OCI-LY1 (cell line): ENCODE measurements around the gene VWA5B1.

Experiments
- EZH2 ChIP-seq: fragments of 200-600 bp; sonication (generic), shearing (Covaris generic); IDR thresholded peaks from 2 replicates; pipeline ENCODE4 v1.8.0; 2017; ENCODE audit warnings: borderline replicate concordance, mixed run types, mild to moderate bottlenecking, antibody characterized with exemption, low read length, moderate library complexity, mixed read lengths
- TF ChIP-seq, protein P1 (sequence below): fragments of 200-600 bp; sonication (generic), shearing (Covaris generic); IDR thresholded peaks from 2 replicates; pipeline ENCODE4 v1.5.1; 2017; ENCODE audit warnings: mild to moderate bottlenecking, antibody characterized with exemption, low read length, moderate library complexity, mixed read lengths

GRCh38 chr1:20322081-20322824 is 31.6 kb downstream of the VWA5B1 start:
- TF ChIP-seq, protein P1, sequence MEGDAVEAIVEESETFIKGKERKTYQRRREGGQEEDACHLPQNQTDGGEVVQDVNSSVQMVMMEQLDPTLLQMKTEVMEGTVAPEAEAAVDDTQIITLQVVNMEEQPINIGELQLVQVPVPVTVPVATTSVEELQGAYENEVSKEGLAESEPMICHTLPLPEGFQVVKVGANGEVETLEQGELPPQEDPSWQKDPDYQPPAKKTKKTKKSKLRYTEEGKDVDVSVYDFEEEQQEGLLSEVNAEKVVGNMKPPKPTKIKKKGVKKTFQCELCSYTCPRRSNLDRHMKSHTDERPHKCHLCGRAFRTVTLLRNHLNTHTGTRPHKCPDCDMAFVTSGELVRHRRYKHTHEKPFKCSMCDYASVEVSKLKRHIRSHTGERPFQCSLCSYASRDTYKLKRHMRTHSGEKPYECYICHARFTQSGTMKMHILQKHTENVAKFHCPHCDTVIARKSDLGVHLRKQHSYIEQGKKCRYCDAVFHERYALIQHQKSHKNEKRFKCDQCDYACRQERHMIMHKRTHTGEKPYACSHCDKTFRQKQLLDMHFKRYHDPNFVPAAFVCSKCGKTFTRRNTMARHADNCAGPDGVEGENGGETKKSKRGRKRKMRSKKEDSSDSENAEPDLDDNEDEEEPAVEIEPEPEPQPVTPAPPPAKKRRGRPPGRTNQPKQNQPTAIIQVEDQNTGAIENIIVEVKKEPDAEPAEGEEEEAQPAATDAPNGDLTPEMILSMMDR, result no peak
- TF ChIP-seq EZH2, result no peak
